K562 (cell line): ENCODE results near the gene POLK.

Experiments used
- CTCF ChIP-seq, 3 experiments: IDR thresholded peaks in 2 of 3; conservative IDR thresholded peaks in 1 of 3; 2 replicates each; pipeline ENCODE4 v1.5.1; 2011 to 2012; ENCODE audit warnings: low read length in 3 of 3, mild to moderate bottlenecking in 3 of 3, control low read depth in 2 of 3, improper control_type of control experiment in 1 of 3, inconsistent platforms in 1 of 3, low read depth in 1 of 3, mixed read lengths in 1 of 3, moderate library complexity in 1 of 3; ENCODE audit not compliant: insufficient read depth in 2 of 3
- ELK3 ChIP-seq: fragments of 450-650 bp; formaldehyde crosslinking; IDR thresholded peaks from 2 replicates; pipeline ENCODE4 v1.4.0; 2020; ENCODE audit warnings: mild to moderate bottlenecking
- FOXA1 ChIP-seq: fragments of 450-650 bp; IDR thresholded peaks from 2 replicates; pipeline ENCODE4 v1.6.1; 2016; ENCODE audit warnings: mild to moderate bottlenecking, borderline replicate concordance
- MCM3 ChIP-seq: fragments of 450-650 bp; IDR thresholded peaks from 2 replicates; pipeline ENCODE4 v1.6.1; 2016
- MGA ChIP-seq: fragments of 450-650 bp; IDR thresholded peaks from 2 replicates; pipeline ENCODE4 v1.6.1; 2016; ENCODE audit warnings: mild to moderate bottlenecking, moderate library complexity
- POLR2A ChIP-seq: fragments of 450-650 bp; conservative IDR thresholded peaks from 2 replicates; pipeline ENCODE4 v1.6.1; 2016
- TAF1 ChIP-seq: IDR thresholded peaks from 2 replicates; pipeline ENCODE4 v1.6.1; 2011; ENCODE audit warnings: mild to moderate bottlenecking, low read length, moderate library complexity; ENCODE audit not compliant: insufficient read depth, control insufficient read depth, severe bottlenecking; ENCODE audit errors: extremely low read depth
- TFAP4 ChIP-seq: sonication (generic); formaldehyde crosslinking; IDR thresholded peaks from 2 replicates; pipeline ENCODE4 v1.8.0; 2022; ENCODE audit warnings: missing genetic modification reagents, mild to moderate bottlenecking, moderate library complexity, borderline replicate concordance
- ZNF76 ChIP-seq: fragments of 250-450 bp; sonication (Bioruptor Pico); IDR thresholded peaks from 2 replicates; pipeline ENCODE4 v1.4.0; 2020; ENCODE audit warnings: mild to moderate bottlenecking, moderate library complexity, borderline replicate concordance

GRCh38 chr5:75509546-75509945 is 2.1 kb upstream of the POLK start:
- TF ChIP-seq MGA (no peak), FOXA1 (no peak), POLR2A (no peak), ZNF76 (CRISPR knock-in tag) (no peak), CTCF (IDR thresholded peaks at IDR 0.05 in 2 of 3, conservative IDR thresholded peaks at IDR 0.05 in 1 of 3; ENCODE audit: insufficient read depth in 2 of 3, low read depth in 1 of 3, low read length in 3 of 3) (no peak), MCM3 (no peak), TFAP4 (CRISPR knock-in tag) (no peak), TAF1 (no peak), ELK3 (CRISPR knock-in tag) (no peak)
